ENCODE measurements around the gene RAB29.
A peak's percentile ranks its signal among the peaks of the same experiment; 100 is the strongest.
"Not testable (repeated sequence)": the region's sequence is repeated elsewhere in the genome, so short reads cannot be mapped to it uniquely, and the experiment has no call there.

The RAB29 gene

GRCh38 chr1:205775015-205775716 lies at the start of gene RAB29:
Gene RAB29, minus strand, starts transcription at chr1:205775482. Its CDS starts 526 bp downstream, at chr1:205774956.
- peak; percentile 84 for DNase-seq

- DNase-seq: no peak
Measured at GRCh38 chr1:205824180-205824579, 48.9 kb upstream of the RAB29 start.

GRCh38 chr1:205823260-205823659 lies 48.0 kb upstream of the RAB29 start:
- not testable (repeated sequence) for DNase-seq

- DNase-seq: no peak
Measured at GRCh38 chr1:205822397-205822796, 47.1 kb upstream of the RAB29 start.

GRCh38 chr1:205817988-205818387 lies 42.7 kb upstream of the RAB29 start:
- no peak for DNase-seq

GRCh38 chr1:205817364-205817763 lies 42.1 kb upstream of the RAB29 start:
- DNase-seq: no peak

- peak; percentile 11 for DNase-seq
Measured at GRCh38 chr1:205813755-205814058, 38.4 kb upstream of the RAB29 start.

GRCh38 chr1:205812878-205813754 lies 37.8 kb upstream of the RAB29 start, which contains the start of gene SLC41A1:
Gene SLC41A1, minus strand, starts transcription at chr1:205813198. Its CDS starts 2,757 bp downstream, at chr1:205810441.
- DNase-seq: peak; percentile 98

GRCh38 chr1:205812271-205812877 lies 37.1 kb upstream of the RAB29 start:
- DNase-seq: peak; percentile 46

- DNase-seq: peak; percentile 55
Measured at GRCh38 chr1:205811660-205812059, 36.4 kb upstream of the RAB29 start.

GRCh38 chr1:205810448-205811157 lies 35.3 kb upstream of the RAB29 start:
- no peak for DNase-seq

- peak; percentile 6 for DNase-seq
Measured at GRCh38 chr1:205809942-205810345, 34.7 kb upstream of the RAB29 start.

GRCh38 chr1:205809469-205809868 lies 34.2 kb upstream of the RAB29 start:
- no peak for DNase-seq

GRCh38 chr1:205805082-205805711 lies 29.9 kb upstream of the RAB29 start:
- no peak for DNase-seq

GRCh38 chr1:205804605-205805004 lies 29.3 kb upstream of the RAB29 start:
- DNase-seq: no peak

GRCh38 chr1:205803986-205804385 lies 28.7 kb upstream of the RAB29 start:
- DNase-seq: no peak

- DNase-seq: no peak
Measured at GRCh38 chr1:205802060-205802459, 26.8 kb upstream of the RAB29 start.

- no peak for DNase-seq
Measured at GRCh38 chr1:205800981-205801703, 25.9 kb upstream of the RAB29 start.

- DNase-seq: no peak
Measured at GRCh38 chr1:205800427-205800826, 25.1 kb upstream of the RAB29 start.

GRCh38 chr1:205798577-205798976 lies 23.3 kb upstream of the RAB29 start:
- no peak for DNase-seq

- DNase-seq: no peak
Measured at GRCh38 chr1:205797168-205797567, 21.9 kb upstream of the RAB29 start.

Data from midbrain (tissue), 1 donor.